ENCODE measurements around the gene SAFB2.
A peak's percentile ranks its signal among the peaks of the same experiment; 100 is the strongest.

DNA sequence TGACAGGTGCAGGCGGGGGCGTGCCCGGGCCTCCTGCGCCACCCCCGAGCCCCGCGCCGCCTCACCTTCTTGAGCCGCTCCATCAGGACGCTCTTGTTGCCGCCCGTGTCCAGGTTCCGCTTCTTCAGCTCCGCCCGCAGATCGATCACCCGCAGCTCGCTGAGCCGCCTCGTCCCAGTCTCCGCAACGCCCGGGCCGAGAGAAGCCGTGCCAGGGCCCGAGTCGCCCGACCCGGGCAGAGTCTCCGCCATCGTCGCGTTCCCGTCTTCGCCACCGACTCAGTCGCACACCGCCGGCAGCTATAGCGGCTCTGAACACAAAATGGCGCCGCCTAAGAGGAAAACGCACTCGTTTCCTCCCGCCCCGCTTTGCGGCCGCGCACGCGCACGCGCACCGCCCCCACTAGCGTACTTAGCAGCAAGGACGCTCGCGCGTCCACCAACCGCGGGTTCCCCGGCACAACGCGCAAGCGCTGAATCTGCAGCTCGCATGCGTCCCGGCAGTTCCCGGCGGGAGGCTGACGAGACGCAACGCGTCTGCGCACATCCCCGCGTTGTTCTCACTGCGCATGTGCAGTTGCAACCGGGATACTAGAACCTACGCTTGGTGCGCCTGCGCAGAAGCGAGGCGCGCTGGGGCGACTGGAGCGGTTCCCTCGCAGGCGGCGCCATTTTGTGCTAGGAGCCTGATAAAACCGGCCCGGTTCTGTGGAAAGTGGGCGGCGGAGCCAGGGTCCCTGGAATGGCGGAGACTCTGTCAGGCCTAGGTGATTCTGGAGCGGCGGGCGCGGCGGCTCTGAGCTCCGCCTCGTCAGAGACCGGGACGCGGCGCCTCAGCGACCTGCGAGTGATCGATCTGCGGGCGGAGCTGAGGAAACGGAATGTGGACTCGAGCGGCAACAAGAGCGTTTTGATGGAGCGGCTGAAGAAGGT is at the start of gene SAFB2, which contains the start of gene SAFB:
- TF ChIP-seq, protein P1, sequence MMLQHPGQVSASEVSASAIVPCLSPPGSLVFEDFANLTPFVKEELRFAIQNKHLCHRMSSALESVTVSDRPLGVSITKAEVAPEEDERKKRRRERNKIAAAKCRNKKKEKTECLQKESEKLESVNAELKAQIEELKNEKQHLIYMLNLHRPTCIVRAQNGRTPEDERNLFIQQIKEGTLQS (IDR thresholded peaks at IDR 0.05): no peak
- TF ChIP-seq POLR2AphosphoS5 (IDR thresholded peaks at IDR 0.05; ENCODE audit: low read depth, low read length) (peak; percentile 95), SP1 (IDR thresholded peaks at IDR 0.05; ENCODE audit: low read depth) (no peak), JUND (IDR thresholded peaks at IDR 0.05) (no peak), EZH2 (IDR thresholded peaks at IDR 0.05) (no peak), ELF1 (IDR thresholded peaks at IDR 0.05; ENCODE audit: borderline replicate concordance, low read depth) (no peak), POLR2A (IDR thresholded peaks at IDR 0.05; ENCODE audit: borderline replicate concordance, extremely low read depth, insufficient read depth, insufficient read length) (peak; percentile 95), ZFX (IDR thresholded peaks at IDR 0.05) (no peak; the same call in 1 of the 2 replicates)
- TF ChIP-seq, protein P2, sequence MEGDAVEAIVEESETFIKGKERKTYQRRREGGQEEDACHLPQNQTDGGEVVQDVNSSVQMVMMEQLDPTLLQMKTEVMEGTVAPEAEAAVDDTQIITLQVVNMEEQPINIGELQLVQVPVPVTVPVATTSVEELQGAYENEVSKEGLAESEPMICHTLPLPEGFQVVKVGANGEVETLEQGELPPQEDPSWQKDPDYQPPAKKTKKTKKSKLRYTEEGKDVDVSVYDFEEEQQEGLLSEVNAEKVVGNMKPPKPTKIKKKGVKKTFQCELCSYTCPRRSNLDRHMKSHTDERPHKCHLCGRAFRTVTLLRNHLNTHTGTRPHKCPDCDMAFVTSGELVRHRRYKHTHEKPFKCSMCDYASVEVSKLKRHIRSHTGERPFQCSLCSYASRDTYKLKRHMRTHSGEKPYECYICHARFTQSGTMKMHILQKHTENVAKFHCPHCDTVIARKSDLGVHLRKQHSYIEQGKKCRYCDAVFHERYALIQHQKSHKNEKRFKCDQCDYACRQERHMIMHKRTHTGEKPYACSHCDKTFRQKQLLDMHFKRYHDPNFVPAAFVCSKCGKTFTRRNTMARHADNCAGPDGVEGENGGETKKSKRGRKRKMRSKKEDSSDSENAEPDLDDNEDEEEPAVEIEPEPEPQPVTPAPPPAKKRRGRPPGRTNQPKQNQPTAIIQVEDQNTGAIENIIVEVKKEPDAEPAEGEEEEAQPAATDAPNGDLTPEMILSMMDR (IDR thresholded peaks at IDR 0.05 in 2 of 3, conservative IDR thresholded peaks at IDR 0.05 in 1 of 3; ENCODE audit: borderline replicate concordance in 1 of 3, insufficient read depth in 1 of 3, low read depth in 2 of 3, low read length in 2 of 3): no peak
- TF ChIP-seq, protein P3, sequence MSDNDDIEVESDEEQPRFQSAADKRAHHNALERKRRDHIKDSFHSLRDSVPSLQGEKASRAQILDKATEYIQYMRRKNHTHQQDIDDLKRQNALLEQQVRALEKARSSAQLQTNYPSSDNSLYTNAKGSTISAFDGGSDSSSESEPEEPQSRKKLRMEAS (IDR thresholded peaks at IDR 0.05): peak; percentile 85; the same call in 1 of the 2 replicates
- TF ChIP-seq, protein P4, sequence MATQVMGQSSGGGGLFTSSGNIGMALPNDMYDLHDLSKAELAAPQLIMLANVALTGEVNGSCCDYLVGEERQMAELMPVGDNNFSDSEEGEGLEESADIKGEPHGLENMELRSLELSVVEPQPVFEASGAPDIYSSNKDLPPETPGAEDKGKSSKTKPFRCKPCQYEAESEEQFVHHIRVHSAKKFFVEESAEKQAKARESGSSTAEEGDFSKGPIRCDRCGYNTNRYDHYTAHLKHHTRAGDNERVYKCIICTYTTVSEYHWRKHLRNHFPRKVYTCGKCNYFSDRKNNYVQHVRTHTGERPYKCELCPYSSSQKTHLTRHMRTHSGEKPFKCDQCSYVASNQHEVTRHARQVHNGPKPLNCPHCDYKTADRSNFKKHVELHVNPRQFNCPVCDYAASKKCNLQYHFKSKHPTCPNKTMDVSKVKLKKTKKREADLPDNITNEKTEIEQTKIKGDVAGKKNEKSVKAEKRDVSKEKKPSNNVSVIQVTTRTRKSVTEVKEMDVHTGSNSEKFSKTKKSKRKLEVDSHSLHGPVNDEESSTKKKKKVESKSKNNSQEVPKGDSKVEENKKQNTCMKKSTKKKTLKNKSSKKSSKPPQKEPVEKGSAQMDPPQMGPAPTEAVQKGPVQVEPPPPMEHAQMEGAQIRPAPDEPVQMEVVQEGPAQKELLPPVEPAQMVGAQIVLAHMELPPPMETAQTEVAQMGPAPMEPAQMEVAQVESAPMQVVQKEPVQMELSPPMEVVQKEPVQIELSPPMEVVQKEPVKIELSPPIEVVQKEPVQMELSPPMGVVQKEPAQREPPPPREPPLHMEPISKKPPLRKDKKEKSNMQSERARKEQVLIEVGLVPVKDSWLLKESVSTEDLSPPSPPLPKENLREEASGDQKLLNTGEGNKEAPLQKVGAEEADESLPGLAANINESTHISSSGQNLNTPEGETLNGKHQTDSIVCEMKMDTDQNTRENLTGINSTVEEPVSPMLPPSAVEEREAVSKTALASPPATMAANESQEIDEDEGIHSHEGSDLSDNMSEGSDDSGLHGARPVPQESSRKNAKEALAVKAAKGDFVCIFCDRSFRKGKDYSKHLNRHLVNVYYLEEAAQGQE (IDR thresholded peaks at IDR 0.05; ENCODE audit: low read depth): no peak
